ENCODE data around the gene SLC13A3.

DNA sequence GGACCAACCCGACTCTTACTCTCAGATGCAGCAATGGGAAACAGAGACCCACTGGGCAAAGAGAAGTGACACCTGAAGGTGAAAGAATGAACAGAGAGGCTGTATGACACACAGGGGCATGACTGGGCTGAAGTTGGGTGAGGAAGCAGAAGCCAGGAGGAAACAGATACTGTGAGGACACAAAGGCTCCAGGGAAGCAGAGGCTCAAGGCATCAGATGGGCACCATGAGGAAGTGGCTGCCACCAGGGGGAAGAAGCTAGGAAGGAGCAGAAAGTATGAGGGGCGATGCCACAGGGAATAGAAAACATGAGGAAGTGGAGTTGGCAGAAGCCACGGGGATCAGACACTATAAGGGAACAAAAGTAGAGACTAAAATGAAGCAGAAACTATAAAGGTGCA is 69.9 kb downstream of the SLC13A3 start:
- TF ChIP-seq EZH2phosphoT487 (conservative IDR thresholded peaks at IDR 0.05; ENCODE audit: low read length) = no peak
- TF ChIP-seq, protein P1, sequence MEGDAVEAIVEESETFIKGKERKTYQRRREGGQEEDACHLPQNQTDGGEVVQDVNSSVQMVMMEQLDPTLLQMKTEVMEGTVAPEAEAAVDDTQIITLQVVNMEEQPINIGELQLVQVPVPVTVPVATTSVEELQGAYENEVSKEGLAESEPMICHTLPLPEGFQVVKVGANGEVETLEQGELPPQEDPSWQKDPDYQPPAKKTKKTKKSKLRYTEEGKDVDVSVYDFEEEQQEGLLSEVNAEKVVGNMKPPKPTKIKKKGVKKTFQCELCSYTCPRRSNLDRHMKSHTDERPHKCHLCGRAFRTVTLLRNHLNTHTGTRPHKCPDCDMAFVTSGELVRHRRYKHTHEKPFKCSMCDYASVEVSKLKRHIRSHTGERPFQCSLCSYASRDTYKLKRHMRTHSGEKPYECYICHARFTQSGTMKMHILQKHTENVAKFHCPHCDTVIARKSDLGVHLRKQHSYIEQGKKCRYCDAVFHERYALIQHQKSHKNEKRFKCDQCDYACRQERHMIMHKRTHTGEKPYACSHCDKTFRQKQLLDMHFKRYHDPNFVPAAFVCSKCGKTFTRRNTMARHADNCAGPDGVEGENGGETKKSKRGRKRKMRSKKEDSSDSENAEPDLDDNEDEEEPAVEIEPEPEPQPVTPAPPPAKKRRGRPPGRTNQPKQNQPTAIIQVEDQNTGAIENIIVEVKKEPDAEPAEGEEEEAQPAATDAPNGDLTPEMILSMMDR (IDR thresholded peaks at IDR 0.05; ENCODE audit: insufficient read depth, low read length, poor library complexity, severe bottlenecking) = no peak
